Lower leg skin (tissue), 3 donors: Measurements from ENCODE around the gene CAMK1G.

ENCODE experiments used
- CTCF ChIP-seq, 3 donors: fragments of 450-650 bp; IDR thresholded peaks; one replicate each; pipeline ENCODE4 v1.5.1; 2016; ENCODE audit warnings: antibody characterized with exemption in 3 of 3, mild to moderate bottlenecking in 3 of 3, moderate library complexity in 2 of 3
- POLR2A ChIP-seq, 2 donors: fragments of 450-650 bp; IDR thresholded peaks; one replicate each; pipeline ENCODE4 v1.6.1; 2016 to 2017; ENCODE audit warnings: antibody characterized with exemption in 2 of 2, mild to moderate bottlenecking in 1 of 2, moderate library complexity in 1 of 2

GRCh38 chr1:209651138-209651587 is 67.6 kb downstream of the CAMK1G start:
- TF ChIP-seq POLR2A (IDR thresholded peaks at IDR 0.05) (no peak), CTCF (IDR thresholded peaks at IDR 0.05) (no peak)
